ENCODE results near the gene GNG3. TPM values are rescaled to one million over a fixed set of nuclear protein-coding genes. Genes with fewer than 3 reads are reported as not detected.

GNG3 gene
- total RNA-seq, 4 donors from 2014 or later, result 0.88 TPM; not detected in 3

Small RNA genes within 50 kb of the gene (small RNA-seq; reads per million reads assigned to genes)
- gene SNORA57, result not detected

Other genes starting within 250 kb of the GNG3 start
- 1,000 to 10,000 TPM; 1,199 to 1,973 (median 1,368) TPM for gene AHNAK, start 160.9 kb upstream of the GNG3 start, total RNA-seq
- gene EEF1G, start 133.8 kb upstream of the GNG3 start, total RNA-seq, result 1,000 to 10,000 TPM in 3 of 4 donors, 100 to 1,000 TPM in 1; 650 to 1,310 (median 1,178) TPM
- gene TUT1, start 116.2 kb upstream of the GNG3 start, total RNA-seq, result 10 to 100 TPM in 1 of 4 donors, 1 to 10 TPM in 3; 3.4 to 13.4 (median 7.9) TPM
- gene MTA2, start 105.8 kb upstream of the GNG3 start, total RNA-seq, result 10 to 100 TPM; 50.9 to 87.4 (median 61.6) TPM
- 100 to 1,000 TPM in 1 of 4 donors, 10 to 100 TPM in 3; 22.2 to 130 (median 39.7) TPM for gene EML3, start 94.9 kb upstream of the GNG3 start, total RNA-seq
- 10 to 100 TPM in 1 of 4 donors, 1 to 10 TPM in 3; 1.1 to 11.2 (median 5.5) TPM for gene ROM1, start 94.4 kb upstream of the GNG3 start, total RNA-seq
- 10 to 100 TPM; 13.5 to 29.5 (median 24.2) TPM for gene B3GAT3, start 85.7 kb upstream of the GNG3 start, total RNA-seq
- gene GANAB, start 61.1 kb upstream of the GNG3 start, total RNA-seq, result 100 to 1,000 TPM in 2 of 4 donors, 10 to 100 TPM in 2; 79.4 to 118 (median 104) TPM
- gene INTS5, start 54.4 kb upstream of the GNG3 start, total RNA-seq, result 10 to 100 TPM in 3 of 4 donors, 1 to 10 TPM in 1; 7.7 to 14.3 (median 11.3) TPM
- gene C11orf98, start 42.5 kb upstream of the GNG3 start, total RNA-seq, result 10 to 100 TPM; 13.7 to 47.1 (median 35.9) TPM
- 1 to 10 TPM; 2.4 to 9.6 (median 7.7) TPM for gene CSKMT, start 42.4 kb upstream of the GNG3 start, total RNA-seq
- 10 to 100 TPM in 1 of 4 donors, 1 to 10 TPM in 3; 4.2 to 10.9 (median 8.7) TPM for gene UQCC3, start 36.0 kb upstream of the GNG3 start, total RNA-seq
- 10 to 100 TPM in 1 of 4 donors, 1 to 10 TPM in 3; 3.8 to 10.6 (median 5.5) TPM for gene LBHD1, start 35.4 kb upstream of the GNG3 start, total RNA-seq
- gene UBXN1, start 28.6 kb upstream of the GNG3 start, total RNA-seq, result 100 to 1,000 TPM; 113 to 235 (median 142) TPM
- 10 to 100 TPM; 17.3 to 42.2 (median 32.3) TPM for gene LRRN4CL, start 18.1 kb upstream of the GNG3 start, total RNA-seq
- gene BSCL2, start 252 bp upstream of the GNG3 start, total RNA-seq, result 100 to 1,000 TPM in 1 of 4 donors, 10 to 100 TPM in 3; 44.5 to 106 (median 48.4) TPM
- 10 to 100 TPM; 21.2 to 35.2 (median 29.3) TPM for gene HNRNPUL2, start 19.8 kb downstream of the GNG3 start, total RNA-seq
- gene TTC9C, start 20.8 kb downstream of the GNG3 start, total RNA-seq, result 10 to 100 TPM; 17.5 to 57.4 (median 20.3) TPM
- gene ZBTB3, start 46.5 kb downstream of the GNG3 start, total RNA-seq, result 1 to 10 TPM; 3.9 to 7.7 (median 6.9) TPM
- 10 to 100 TPM; 46.9 to 75.8 (median 65.3) TPM for gene POLR2G, start 53.9 kb downstream of the GNG3 start, total RNA-seq
- gene TAF6L, start 63.7 kb downstream of the GNG3 start, total RNA-seq, result 10 to 100 TPM; 12.1 to 25.8 (median 15.6) TPM
- 10 to 100 TPM; 37.7 to 74.0 (median 49.6) TPM for gene TMEM179B, start 79.7 kb downstream of the GNG3 start, total RNA-seq
- gene TMEM223, start 84.3 kb downstream of the GNG3 start, total RNA-seq, result 10 to 100 TPM; 14.5 to 22.6 (median 19.3) TPM
- 10 to 100 TPM; 51.2 to 68.8 (median 55.1) TPM for gene NXF1, start 97.8 kb downstream of the GNG3 start, total RNA-seq
- gene STX5, start 124.4 kb downstream of the GNG3 start, total RNA-seq, result 10 to 100 TPM; 21.2 to 38.8 (median 29.9) TPM
- not detected for gene TEX54, start 125.2 kb downstream of the GNG3 start, total RNA-seq
- gene WDR74, start 131.9 kb downstream of the GNG3 start, total RNA-seq, result 10 to 100 TPM; 23.8 to 41.6 (median 34.5) TPM
- gene SLC3A2, start 173.2 kb downstream of the GNG3 start, total RNA-seq, result 100 to 1,000 TPM; 104 to 163 (median 125) TPM
- not detected for gene CHRM1, start 213.7 kb downstream of the GNG3 start, total RNA-seq

All from subcutaneous adipose tissue (tissue), 4 donors.